COLO829 (cell line): ENCODE results near the gene NDUFS6.

Source experiments
- DNase-seq: peaks from one replicate; pipeline ENCODE4 v3.0.0; 2012; ENCODE audit warnings: low spot score

NDUFS6 gene

GRCh38 chr5:1801222-1801966 lies at the start of gene NDUFS6:
Gene NDUFS6 (plus strand): TSS chr5:1801407. CDS start chr5:1801418, 11 bp downstream.
- peak; percentile 46 for DNase-seq

- no peak for DNase-seq
Observed at GRCh38 chr5:1751864-1752822, 49.1 kb upstream of the NDUFS6 start.

- DNase-seq = no peak
Observed at GRCh38 chr5:1752881-1753280, 48.3 kb upstream of the NDUFS6 start.

GRCh38 chr5:1753490-1753889 lies 47.7 kb upstream of the NDUFS6 start:
- no peak for DNase-seq

- no peak for DNase-seq
Observed at GRCh38 chr5:1754531-1755220, 46.5 kb upstream of the NDUFS6 start.

GRCh38 chr5:1755321-1755949 lies 45.8 kb upstream of the NDUFS6 start:
- no peak for DNase-seq

- DNase-seq = no peak
Observed at GRCh38 chr5:1756481-1756880, 44.7 kb upstream of the NDUFS6 start.

GRCh38 chr5:1757511-1757910 lies 43.7 kb upstream of the NDUFS6 start:
- DNase-seq = no peak

GRCh38 chr5:1758574-1758973 lies 42.6 kb upstream of the NDUFS6 start:
- no peak for DNase-seq

- DNase-seq = no peak
Observed at GRCh38 chr5:1759378-1759970, 41.7 kb upstream of the NDUFS6 start.

- DNase-seq = no peak
Observed at GRCh38 chr5:1760231-1760630, 41.0 kb upstream of the NDUFS6 start.

- no peak for DNase-seq
Observed at GRCh38 chr5:1760656-1761452, 40.4 kb upstream of the NDUFS6 start.

GRCh38 chr5:1761453-1761755 lies 39.8 kb upstream of the NDUFS6 start:
- DNase-seq = no peak

GRCh38 chr5:1762121-1762882 lies 38.9 kb upstream of the NDUFS6 start:
- DNase-seq = no peak

GRCh38 chr5:1762883-1763547 lies 38.2 kb upstream of the NDUFS6 start:
- no peak for DNase-seq

GRCh38 chr5:1763548-1763911 lies 37.7 kb upstream of the NDUFS6 start:
- peak; percentile 60 for DNase-seq

- DNase-seq = no peak
Observed at GRCh38 chr5:1763960-1764605, 37.1 kb upstream of the NDUFS6 start.

- no peak for DNase-seq
Observed at GRCh38 chr5:1764606-1764960, 36.6 kb upstream of the NDUFS6 start.

- DNase-seq = no peak
Observed at GRCh38 chr5:1765141-1765879, 35.9 kb upstream of the NDUFS6 start.
